Muscle of leg (tissue), 16 donors: ENCODE data around the gene FUT9. TPM values are rescaled to one million over a fixed set of nuclear protein-coding genes. Genes with fewer than 3 reads are reported as not detected.

Experiments used
- DNase-seq: peaks from one replicate; pipeline ENCODE4 v3.0.0; 2013
- H3K27ac ChIP-seq: one replicate; pipeline ENCODE4 v1.5.1; 2013; ENCODE audit warnings: mild to moderate bottlenecking, low read length, control low read depth
- H3K27me3 ChIP-seq: one replicate; pipeline ENCODE4 v1.6.1; 2013; ENCODE audit warnings: low read length; ENCODE audit not compliant: control insufficient read depth, insufficient read depth
- H3K36me3 ChIP-seq: one replicate; pipeline ENCODE4 v1.6.1; 2013; ENCODE audit warnings: low read length; ENCODE audit not compliant: control insufficient read depth, insufficient read depth
- H3K4me1 ChIP-seq: one replicate; pipeline ENCODE4 v1.6.1; 2013; ENCODE audit warnings: low read length; ENCODE audit not compliant: control insufficient read depth, insufficient read depth
- H3K4me3 ChIP-seq: one replicate; pipeline ENCODE4 v1.5.1; 2013; ENCODE audit warnings: low read length, control low read depth
- H3K9me3 ChIP-seq: replicated peaks from 2 replicates; pipeline ENCODE4 v1.6.1; 2013; ENCODE audit warnings: low read depth, low read length; ENCODE audit not compliant: control insufficient read depth
- WGBS: methylation state at CpG from one replicate; pipeline ENCODE4 v1.1.5; 2013; ENCODE audit warnings: missing lambda C conversion rate; ENCODE audit not compliant: insufficient coverage; 5-methylcytosine and 5-hydroxymethylcytosine counted together
- long read RNA-seq, 11 donors: transcript quantifications; one replicate each; lab custom pipeline, GENCODE V29; 2026
- polyA plus RNA-seq, 8 donors: library from polyadenylated mRNA; unstranded; fragments of 120-200 nt; gene quantifications; one replicate each; pipeline versions ENCODE4 v1.2.1 to v1.2.3, GENCODE V29; 2013; ENCODE audit warnings: inconsistent platforms in 1 of 8, low replicate concordance in 1 of 8; ENCODE audit not compliant: insufficient read length in 8 of 8, insufficient read depth in 1 of 8
- total RNA-seq: library from RNA; stranded (reverse); fragments of 120-200 nt; gene quantifications from one replicate; pipeline ENCODE4 v1.2.4, GENCODE V29; 2013

The FUT9 gene
- total RNA-seq: 0.04 TPM
- under 1 TPM; 0.03 to 0.10 (median 0.07) TPM for polyA plus RNA-seq
- long read RNA-seq, donor 1: 0 reads
- long read RNA-seq, donor 2: 0 reads
- long read RNA-seq, donor 3: 0 reads
- long read RNA-seq, donor 4: 0 reads
- long read RNA-seq, donor 5: 0 reads
- long read RNA-seq, donor 6: 0 reads
- long read RNA-seq, donor 7: 0 reads
- long read RNA-seq, donor 8: 0 reads
- long read RNA-seq, donor 9: 0 reads
- long read RNA-seq, donor 10: 0 reads
- long read RNA-seq, donor 11: 0 reads

GRCh38 chr6:96015518-96016333 lies at the start of gene FUT9:
FUT9 (plus strand) TSS chr6:96015974; CDS start chr6:96203156, 187,182 bp downstream.
- H3K27ac ChIP-seq: no peak within 1 kb of the TSS
- H3K27me3 ChIP-seq: peaks cover 12% of the 10 kb centered on the region
- no peaks in the 10 kb centered on the region for H3K4me1 ChIP-seq
- under 1% methylated on average over 45 of the region's 62 CpGs for WGBS
- no peaks in the 10 kb centered on the region for H3K9me3 ChIP-seq
- no peak within 1 kb of the TSS for H3K4me3 ChIP-seq
- H3K36me3 ChIP-seq: no peaks in the 10 kb centered on the region
- peak; percentile 7 for DNase-seq

DNA sequence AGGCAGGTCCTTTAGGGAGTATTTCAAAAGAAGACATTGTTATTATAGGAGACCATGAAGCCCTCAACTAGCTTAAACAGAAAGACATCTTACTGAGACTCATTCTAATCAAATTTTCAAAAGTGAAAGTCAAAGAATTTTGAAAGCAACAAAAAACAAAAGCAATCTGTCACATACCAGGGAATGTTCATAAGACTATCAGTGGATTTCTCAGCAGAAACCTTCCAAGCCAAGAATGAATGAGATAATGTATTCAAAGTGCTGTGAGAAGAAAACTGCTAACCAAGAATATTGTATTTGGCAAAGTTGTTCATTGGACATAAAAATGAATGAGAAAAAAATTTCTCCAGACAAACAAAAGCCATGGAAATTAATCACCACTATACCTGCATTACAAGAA lies 48.2 kb upstream of the FUT9 start:
- Histone ChIP-seq H3K36me3 (no peaks in the 10 kb centered on the region), H3K9me3 (peaks cover 2% of the 10 kb centered on the region), H3K4me1 (no peaks in the 10 kb centered on the region), H3K27ac (no peak overlapping the region), H3K4me3 (no peak overlapping the region), H3K27me3 (no peaks in the 10 kb centered on the region)
- no peak for DNase-seq

DNA sequence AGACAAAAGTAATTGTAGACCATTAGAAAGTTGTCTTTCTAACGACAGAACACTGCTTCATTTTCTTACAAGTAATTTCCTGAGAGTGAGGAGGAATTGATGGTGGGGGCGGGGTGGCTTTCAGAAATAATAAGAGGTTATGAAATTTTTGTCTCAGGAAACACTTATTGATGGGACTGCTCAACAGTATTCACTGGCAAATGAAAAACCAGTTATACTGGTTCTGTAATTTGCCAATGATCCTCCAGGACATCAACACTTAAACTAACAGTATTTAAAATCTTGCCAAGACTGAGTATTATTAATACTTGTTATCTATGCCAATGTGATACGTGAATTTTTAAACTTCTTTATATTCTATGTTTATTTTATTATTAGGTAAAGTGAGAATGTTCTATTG lies 41.8 kb upstream of the FUT9 start:
- Histone ChIP-seq H3K27ac (no peak overlapping the region), H3K36me3 (no peaks in the 10 kb centered on the region), H3K27me3 (no peaks in the 10 kb centered on the region), H3K9me3 (peaks cover 6% of the 10 kb centered on the region), H3K4me1 (no peaks in the 10 kb centered on the region), H3K4me3 (no peak overlapping the region)
- no peak for DNase-seq
- no CpG with 5 or more reads among the region's 3 CpGs for WGBS

GRCh38 chr6:95978230-95978629 lies 37.5 kb upstream of the FUT9 start:
- 67% methylated on average over 1 of the region's 2 CpGs for WGBS
- H3K4me1 ChIP-seq: no peaks in the 10 kb centered on the region

DNA sequence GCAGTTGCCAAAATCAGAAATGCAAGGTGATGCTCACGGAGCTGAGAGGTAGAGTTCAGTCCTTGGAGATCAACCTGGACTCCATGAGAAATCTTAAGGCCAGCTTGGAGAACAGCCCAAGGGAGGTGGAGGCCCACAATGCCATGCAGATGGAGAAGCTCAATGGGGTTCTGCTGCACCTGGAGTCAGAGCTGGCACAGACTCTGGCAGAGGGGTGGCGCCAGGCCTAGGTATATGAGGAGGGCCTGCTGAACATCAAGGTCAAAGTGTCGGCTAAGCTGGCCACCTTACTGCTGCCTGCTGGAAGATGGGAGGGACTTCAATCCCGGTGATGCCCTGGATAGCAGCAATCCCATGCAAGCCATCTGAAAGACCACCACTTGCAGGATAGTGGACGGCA lies 23.9 kb upstream of the FUT9 start:
- Histone ChIP-seq H3K27ac (no peak overlapping the region), H3K4me1 (no peaks in the 10 kb centered on the region), H3K27me3 (no peaks in the 10 kb centered on the region), H3K9me3 (peaks cover 26% of the 10 kb centered on the region), H3K36me3 (no peaks in the 10 kb centered on the region), H3K4me3 (no peak overlapping the region)
- DNase-seq: no peak
- WGBS: 88% methylated on average over 5 of the region's 5 CpGs

More at GRCh38 chr6:95978230-95978629, 37.5 kb upstream of the FUT9 start:
- H3K27ac ChIP-seq: no peak overlapping the region
- no peaks in the 10 kb centered on the region for H3K27me3 ChIP-seq
- H3K9me3 ChIP-seq: peaks cover 4% of the 10 kb centered on the region
- no peaks in the 10 kb centered on the region for H3K36me3 ChIP-seq
- no peak for DNase-seq
- no peak overlapping the region for H3K4me3 ChIP-seq

- no peak for DNase-seq
- Histone ChIP-seq H3K27ac (no peak overlapping the region), H3K36me3 (no peaks in the 10 kb centered on the region), H3K27me3 (no peaks in the 10 kb centered on the region), H3K4me1 (no peaks in the 10 kb centered on the region), H3K9me3 (peaks cover 19% of the 10 kb centered on the region), H3K4me3 (no peak overlapping the region)
- 73% methylated on average over 2 of the region's 4 CpGs for WGBS
Observed at GRCh38 chr6:95994151-95994550, 21.6 kb upstream of the FUT9 start.

DNA sequence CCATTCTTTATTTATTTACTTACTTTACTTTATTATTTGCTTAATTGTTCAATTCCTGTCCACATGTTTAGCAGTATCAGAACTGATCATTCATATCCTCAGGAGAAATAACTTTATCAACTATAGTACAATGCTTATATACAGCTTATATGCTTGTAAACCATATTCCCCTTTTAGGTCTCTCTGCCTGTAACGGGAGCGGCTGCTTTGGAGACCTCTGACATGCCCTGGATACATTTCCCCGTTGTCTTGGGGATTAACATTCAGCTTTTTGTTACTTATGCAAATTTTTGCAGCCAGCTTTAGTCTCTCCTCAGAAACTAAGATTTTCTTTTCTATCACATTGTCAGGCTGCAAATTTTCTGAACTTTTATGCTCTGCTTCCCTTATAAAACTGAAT lies 17.6 kb upstream of the FUT9 start:
- H3K4me3 ChIP-seq: no peak overlapping the region
- no peaks in the 10 kb centered on the region for H3K27me3 ChIP-seq
- no peaks in the 10 kb centered on the region for H3K36me3 ChIP-seq
- WGBS: 50% methylated on average over 2 of the region's 3 CpGs
- no peak for DNase-seq
- H3K9me3 ChIP-seq: peaks cover 9% of the 10 kb centered on the region
- H3K4me1 ChIP-seq: no peaks in the 10 kb centered on the region
- H3K27ac ChIP-seq: no peak overlapping the region

GRCh38 chr6:96001891-96002575 lies 13.7 kb upstream of the FUT9 start:
- WGBS: 90% methylated on average over 4 of the region's 8 CpGs
- Histone ChIP-seq H3K4me1 (no peaks in the 10 kb centered on the region), H3K9me3 (peaks cover 9% of the 10 kb centered on the region), H3K36me3 (no peaks in the 10 kb centered on the region), H3K27me3 (no peaks in the 10 kb centered on the region), H3K4me3 (no peak overlapping the region), H3K27ac (no peak overlapping the region)
- DNase-seq: no peak

DNA sequence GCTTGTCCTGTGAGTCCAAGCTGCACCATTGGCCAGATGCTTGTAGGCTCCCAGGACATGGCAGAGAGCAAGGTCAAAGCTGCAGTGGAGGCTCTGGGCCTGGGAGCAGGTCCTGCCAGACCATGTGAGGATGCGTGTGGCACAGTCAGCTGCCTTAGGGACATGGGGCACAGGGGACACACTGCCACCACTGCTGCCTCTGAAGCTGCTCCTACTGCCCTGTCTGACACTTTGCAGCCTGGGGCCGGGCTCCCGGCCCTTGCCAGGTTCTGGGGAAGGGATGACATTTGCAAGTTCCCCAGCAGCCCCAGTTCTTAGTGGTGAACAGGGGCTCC lies 13.2 kb upstream of the FUT9 start:
- no peak overlapping the region for H3K27ac ChIP-seq
- no peak for DNase-seq
- H3K27me3 ChIP-seq: no peaks in the 10 kb centered on the region
- no peaks in the 10 kb centered on the region for H3K36me3 ChIP-seq
- peaks cover 9% of the 10 kb centered on the region for H3K9me3 ChIP-seq
- WGBS: 76% methylated on average over 3 of the region's 3 CpGs
- no peak overlapping the region for H3K4me3 ChIP-seq
- no peaks in the 10 kb centered on the region for H3K4me1 ChIP-seq

GRCh38 chr6:96002912-96003311 lies 12.9 kb upstream of the FUT9 start:
- DNase-seq: no peak
- Histone ChIP-seq H3K4me1 (no peaks in the 10 kb centered on the region), H3K27ac (no peak overlapping the region), H3K36me3 (no peaks in the 10 kb centered on the region), H3K4me3 (no peak overlapping the region), H3K9me3 (peaks cover 9% of the 10 kb centered on the region), H3K27me3 (no peaks in the 10 kb centered on the region)
- 88% methylated on average over 5 of the region's 5 CpGs for WGBS
